Kidney tubule cell (primary cell): ENCODE data around the gene DR1.
"Not testable (repeated sequence)": the region's sequence is repeated elsewhere in the genome, so short reads cannot be mapped to it uniquely, and the experiment has no call there.

ENCODE experiments used
- DNase-seq: peaks from one replicate; pipeline ENCODE4 v3.0.0-alpha.2; 2018; ENCODE audit warnings: low spot score

Gene DR1

GRCh38 chr1:93386268-93386667, 40.6 kb downstream of the DR1 start:
- not testable (repeated sequence) for DNase-seq

GRCh38 chr1:93394514-93394913, 48.8 kb downstream of the DR1 start:
- no peak for DNase-seq

GRCh38 chr1:93395195-93395594, 49.5 kb downstream of the DR1 start:
- no peak for DNase-seq

- no peak for DNase-seq
Measured at GRCh38 chr1:93399781-93400180, 54.1 kb downstream of the DR1 start.

- no peak for DNase-seq
Measured at GRCh38 chr1:93408203-93408602, 62.5 kb downstream of the DR1 start.

GRCh38 chr1:93411000-93411399, 65.3 kb downstream of the DR1 start:
- DNase-seq: no peak

GRCh38 chr1:93414749-93415148, 69.0 kb downstream of the DR1 start:
- no peak for DNase-seq

- DNase-seq: no peak
Measured at GRCh38 chr1:93415296-93415695, 69.6 kb downstream of the DR1 start.

GRCh38 chr1:93416183-93416582, 70.5 kb downstream of the DR1 start:
- DNase-seq: no peak
